Epithelial cell of esophagus (primary cell): ENCODE data around the gene EEF2K.
"Not testable (repeated sequence)": the region's sequence is repeated elsewhere in the genome, so short reads cannot be mapped to it uniquely, and the experiment has no call there.

Experiments
- DNase-seq: peaks from one replicate; pipeline ENCODE4 v3.0.0; 2010; ENCODE audit warnings: low read depth
- H3K4me3 ChIP-seq: 2 replicates; pipeline ENCODE4 v1.5.1; 2011; ENCODE audit warnings: mild to moderate bottlenecking, low read length, control low read depth
- CTCF ChIP-seq: IDR thresholded peaks from 2 replicates; pipeline ENCODE4 v1.5.1; 2011; ENCODE audit warnings: low read depth, mild to moderate bottlenecking, low read length, control low read depth, inconsistent platforms; ENCODE audit not compliant: insufficient read depth; ENCODE audit errors: missing control alignments

The EEF2K gene

DNA sequence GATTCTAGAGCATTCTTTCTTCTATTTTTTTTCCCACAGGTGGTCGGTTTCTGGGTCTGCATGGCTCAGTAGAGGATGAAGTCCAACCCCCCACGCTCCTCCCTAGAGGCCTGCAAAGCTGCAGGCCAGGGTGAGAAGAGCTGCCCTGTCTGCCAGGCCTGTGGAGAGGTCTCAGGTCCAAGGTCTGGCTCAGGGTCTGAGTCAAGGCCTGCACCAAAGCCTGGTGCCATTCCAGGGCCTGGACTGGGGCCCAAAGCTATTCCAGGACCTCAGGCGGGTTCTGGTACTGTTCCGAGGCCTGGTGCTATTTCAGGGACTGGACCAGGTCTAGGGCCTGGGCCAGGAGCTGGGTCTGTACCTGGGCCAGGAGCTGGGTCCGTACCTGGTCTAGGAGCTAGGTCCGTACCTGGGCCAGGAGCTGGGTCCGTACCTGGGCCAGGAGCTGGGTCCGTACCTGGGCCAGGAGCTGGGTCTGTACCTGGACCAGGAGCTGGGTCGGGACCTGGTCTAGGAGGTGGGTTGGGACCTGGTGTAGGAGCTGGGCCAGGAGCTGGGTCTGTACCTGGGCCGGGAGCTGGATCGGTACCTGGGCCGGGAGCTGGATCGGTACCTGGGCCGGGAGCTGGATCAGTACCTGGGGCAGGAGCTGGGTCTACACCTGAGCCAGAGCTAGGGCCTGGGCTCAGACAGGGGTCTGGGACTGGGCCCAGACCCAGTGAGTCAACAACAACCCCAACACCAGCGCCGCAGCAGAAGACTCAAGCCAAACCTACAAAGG is 40.4 kb upstream of the EEF2K start:
- TF ChIP-seq CTCF: no peak
- no peak overlapping the region for H3K4me3 ChIP-seq
- no peak for DNase-seq

- no peak overlapping the region for H3K4me3 ChIP-seq
- DNase-seq: no peak
- no peak for TF ChIP-seq CTCF
These were observed 34.1 kb upstream of the EEF2K start for GRCh38 chr16:22171953-22172352.

- H3K4me3 ChIP-seq, DNase-seq: not testable (repeated sequence)
These were observed 33.4 kb upstream of the EEF2K start for GRCh38 chr16:22172642-22173041.

DNA sequence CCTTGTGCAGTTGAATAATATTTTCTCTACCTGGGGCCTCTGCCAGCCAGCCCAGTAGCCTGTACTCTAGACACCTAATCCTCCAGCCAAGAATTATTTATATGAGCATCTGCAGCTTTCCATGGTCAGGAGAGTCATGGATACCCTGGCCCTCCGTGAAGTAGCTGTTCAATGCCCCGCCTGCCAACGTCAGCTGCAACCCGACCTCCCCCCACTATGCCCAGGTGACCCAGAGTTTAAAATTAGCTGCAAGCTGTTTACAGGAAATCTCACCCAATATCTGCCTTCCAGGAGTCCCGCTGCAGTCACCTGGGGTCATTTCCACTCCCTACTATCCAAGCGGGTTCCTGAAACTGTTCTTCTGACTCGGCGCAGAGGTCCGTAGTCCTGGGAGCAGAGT is 31.4 kb upstream of the EEF2K start:
- DNase-seq: no peak
- no peak for TF ChIP-seq CTCF
- no peak overlapping the region for H3K4me3 ChIP-seq

GRCh38 chr16:22177968-22178930 is 27.8 kb upstream of the EEF2K start:
- DNase-seq: no peak
- TF ChIP-seq CTCF: no peak
- H3K4me3 ChIP-seq: no peak overlapping the region

DNA sequence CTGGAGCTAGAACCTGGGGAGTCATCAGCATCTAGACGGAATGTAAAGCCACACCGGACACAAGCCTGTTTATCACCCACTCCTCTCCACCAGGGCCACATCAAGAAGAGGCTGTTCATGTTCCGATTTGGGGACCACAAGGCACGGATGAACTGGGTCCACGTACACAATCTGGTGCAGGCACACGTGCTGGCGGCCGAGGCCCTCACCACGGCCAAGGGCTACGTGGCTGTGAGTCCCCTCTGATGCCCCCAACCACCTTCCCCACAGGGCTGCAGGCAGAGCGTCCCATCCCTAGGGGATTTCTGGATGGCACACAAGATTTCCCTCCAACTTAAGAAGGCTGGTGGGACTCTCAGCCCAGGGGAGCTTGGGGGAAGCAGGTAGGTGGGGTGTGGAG is 24.7 kb upstream of the EEF2K start:
- DNase-seq: no peak
- no peak for TF ChIP-seq CTCF
- H3K4me3 ChIP-seq: no peak overlapping the region

DNA sequence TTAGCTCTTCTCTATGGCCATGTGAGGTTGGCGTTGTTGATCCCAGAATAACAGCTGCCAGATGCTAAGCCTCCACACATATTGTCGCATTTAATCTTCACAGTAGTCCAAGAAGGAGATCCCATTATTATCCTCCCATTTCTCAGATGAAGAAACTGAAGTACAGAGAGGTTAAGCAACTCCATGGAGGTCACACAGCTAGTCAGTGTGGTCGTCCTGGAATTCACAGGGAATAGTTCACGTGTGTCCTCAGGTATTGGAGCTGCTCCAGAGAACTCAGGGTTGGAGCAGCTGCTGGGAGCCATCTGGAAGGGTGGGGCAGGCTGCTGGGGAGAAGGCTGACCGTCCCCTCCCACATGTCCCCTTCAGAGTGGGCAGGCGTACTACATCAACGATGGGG is 24.2 kb upstream of the EEF2K start:
- no peak for DNase-seq
- no peak for TF ChIP-seq CTCF

More for the DNA sequence above, 24.2 kb upstream of the EEF2K start:
- H3K4me3 ChIP-seq: no peak overlapping the region
